C4-2B (cell line): ENCODE results near the gene DEAF1.

Experiments used
- H3K27ac ChIP-seq: fragments of 450-650 bp; 2 replicates; pipeline ENCODE4 v1.5.1; 2017
- ZFX ChIP-seq: fragments of 450-650 bp; IDR thresholded peaks from 2 replicates; pipeline ENCODE4 v1.6.1; 2017
- TF ChIP-seq, protein P1 (sequence below): fragments of 450-650 bp; conservative IDR thresholded peaks from 2 replicates; pipeline ENCODE4 v1.5.1; 2017; ENCODE audit warnings: mild to moderate bottlenecking

Gene DEAF1

GRCh38 chr11:680476-680875, 14.5 kb downstream of the DEAF1 start:
- H3K27ac ChIP-seq = no peak overlapping the region
- no peak for TF ChIP-seq ZFX
- TF ChIP-seq, protein P1, sequence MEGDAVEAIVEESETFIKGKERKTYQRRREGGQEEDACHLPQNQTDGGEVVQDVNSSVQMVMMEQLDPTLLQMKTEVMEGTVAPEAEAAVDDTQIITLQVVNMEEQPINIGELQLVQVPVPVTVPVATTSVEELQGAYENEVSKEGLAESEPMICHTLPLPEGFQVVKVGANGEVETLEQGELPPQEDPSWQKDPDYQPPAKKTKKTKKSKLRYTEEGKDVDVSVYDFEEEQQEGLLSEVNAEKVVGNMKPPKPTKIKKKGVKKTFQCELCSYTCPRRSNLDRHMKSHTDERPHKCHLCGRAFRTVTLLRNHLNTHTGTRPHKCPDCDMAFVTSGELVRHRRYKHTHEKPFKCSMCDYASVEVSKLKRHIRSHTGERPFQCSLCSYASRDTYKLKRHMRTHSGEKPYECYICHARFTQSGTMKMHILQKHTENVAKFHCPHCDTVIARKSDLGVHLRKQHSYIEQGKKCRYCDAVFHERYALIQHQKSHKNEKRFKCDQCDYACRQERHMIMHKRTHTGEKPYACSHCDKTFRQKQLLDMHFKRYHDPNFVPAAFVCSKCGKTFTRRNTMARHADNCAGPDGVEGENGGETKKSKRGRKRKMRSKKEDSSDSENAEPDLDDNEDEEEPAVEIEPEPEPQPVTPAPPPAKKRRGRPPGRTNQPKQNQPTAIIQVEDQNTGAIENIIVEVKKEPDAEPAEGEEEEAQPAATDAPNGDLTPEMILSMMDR = no peak

- TF ChIP-seq, protein P1 = no peak
- TF ChIP-seq ZFX = no peak
These were observed 15.5 kb downstream of the DEAF1 start for GRCh38 chr11:679271-680207.

DNA sequence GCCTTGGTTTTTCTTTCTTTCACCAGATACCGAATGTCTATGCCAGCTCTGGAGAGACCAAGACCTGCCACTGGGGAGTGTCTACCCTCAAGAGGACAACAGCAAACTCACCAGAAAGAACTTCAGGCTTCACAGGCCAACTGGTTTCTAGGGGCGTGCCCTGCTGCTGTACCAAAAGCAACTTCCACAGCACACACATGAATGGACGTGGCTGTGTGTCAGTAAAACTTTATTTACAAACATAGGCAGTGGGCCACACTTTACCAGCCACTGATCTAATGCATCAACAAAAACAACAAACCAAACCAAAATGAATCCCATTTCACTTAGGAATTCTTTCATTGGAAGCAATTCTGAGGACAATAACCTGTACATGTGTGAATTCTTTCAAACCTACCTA, 16.7 kb downstream of the DEAF1 start:
- no peak overlapping the region for H3K27ac ChIP-seq
- TF ChIP-seq ZFX = no peak
- TF ChIP-seq, protein P1 = no peak

More at GRCh38 chr11:679271-680207, 15.5 kb downstream of the DEAF1 start:
- H3K27ac ChIP-seq = no peak overlapping the region

DNA sequence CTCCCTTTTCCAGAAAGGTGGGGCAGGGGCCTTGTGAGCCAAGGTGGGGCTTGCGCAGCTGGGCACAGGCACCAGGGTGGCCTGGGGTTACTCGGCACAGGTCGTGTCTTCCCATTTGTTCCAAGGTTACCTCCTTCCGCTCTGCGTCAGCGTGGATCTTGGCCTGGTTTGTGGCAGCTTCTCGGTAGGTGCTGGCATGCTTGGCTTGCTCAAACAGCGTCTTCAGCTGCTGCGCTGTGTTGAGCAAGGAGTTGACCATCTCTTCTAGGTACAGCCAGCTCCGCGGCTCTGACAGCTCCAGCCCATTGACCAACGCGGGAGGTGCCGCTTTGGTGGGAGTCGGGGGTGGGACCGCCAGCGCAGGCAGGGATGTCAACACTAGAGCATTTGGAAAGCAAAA, 20.6 kb downstream of the DEAF1 start:
- TF ChIP-seq ZFX = no peak
- TF ChIP-seq, protein P1 = no peak
- H3K27ac ChIP-seq = no peak overlapping the region

DNA sequence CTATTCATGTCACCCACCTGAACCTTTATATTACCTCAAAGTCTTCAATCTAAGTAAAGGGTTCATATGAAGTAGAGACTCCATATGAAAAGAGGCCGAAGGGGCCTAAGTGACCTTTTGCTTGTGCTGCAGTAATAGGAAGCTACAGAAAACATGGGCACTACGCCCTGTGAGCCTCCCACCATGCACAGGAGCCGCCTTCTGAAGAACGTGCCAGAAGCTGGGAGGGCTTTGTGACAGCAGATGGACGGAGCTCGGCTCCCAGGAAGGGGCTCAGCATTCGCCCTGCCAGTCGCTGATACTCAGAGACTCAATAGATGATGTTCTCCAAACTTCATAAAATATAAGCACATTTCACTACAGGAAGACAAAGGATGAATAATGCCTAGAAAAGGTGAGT, 21.2 kb downstream of the DEAF1 start:
- no peak overlapping the region for H3K27ac ChIP-seq
- TF ChIP-seq, protein P1 = no peak
- no peak for TF ChIP-seq ZFX

DNA sequence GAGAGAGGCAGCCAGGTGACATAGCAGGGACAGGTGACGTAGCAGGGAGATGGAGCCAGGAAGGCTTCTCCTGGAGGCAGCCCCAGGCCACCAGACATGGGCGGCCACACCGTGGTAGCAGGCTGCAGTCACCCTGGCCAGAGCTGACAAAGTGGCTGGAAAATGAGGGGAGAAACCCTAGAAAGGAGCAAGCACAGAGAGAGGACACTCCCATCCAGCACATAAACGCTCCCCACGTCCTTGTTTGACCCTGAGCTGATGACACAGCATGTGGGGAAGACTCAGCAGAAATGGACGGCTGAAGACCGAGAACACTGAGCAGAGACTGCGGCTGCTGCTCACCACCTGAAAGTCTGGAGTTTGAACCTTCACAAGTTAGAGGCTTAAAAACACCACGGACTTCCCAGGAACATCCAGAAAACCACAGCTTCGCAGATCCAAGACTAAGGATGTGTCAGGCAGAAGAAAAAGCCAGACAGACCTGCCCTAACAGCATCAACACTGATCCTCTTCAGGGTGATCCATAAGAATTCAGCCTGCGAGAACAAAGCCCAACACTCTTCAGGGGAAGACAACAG, 29.2 kb downstream of the DEAF1 start:
- no peak for TF ChIP-seq ZFX
- TF ChIP-seq, protein P1 = no peak
- peak overlapping the region; percentile 75 for H3K27ac ChIP-seq

GRCh38 chr11:665062-665703, 29.8 kb downstream of the DEAF1 start:
- TF ChIP-seq, protein P1 = no peak
- no peak for TF ChIP-seq ZFX
- peak overlapping the region; percentile 75 for H3K27ac ChIP-seq
